ENCODE results near the gene DHRS7. TPM values are rescaled to one million over a fixed set of nuclear protein-coding genes. Genes with fewer than 3 reads are reported as not detected.

DHRS7 gene
- total and polyA plus RNA-seq, 9 of the 15 experiments (the other 6 are each of a cell fraction or from before 2014, with no cell fraction given): 10.2 to 20.1 (median 15.7) TPM

- TF ChIP-seq ZNF518B (CRISPR knock-in tag; IDR thresholded peaks at IDR 0.05): no peak
Measured at GRCh38 chr14:60114881-60115280, 50.3 kb downstream of the DHRS7 start (continued).

GRCh38 chr14:60111732-60112131, 53.5 kb downstream of the DHRS7 start:
- Histone ChIP-seq H3K27ac (ENCODE audit: extremely low read depth, low read depth, low read length) (no peak overlapping the region), H3K27me3 (ENCODE audit: control insufficient read depth in 2 of 2, insufficient read depth in 2 of 2, low read length in 2 of 2) (no peaks in the 10 kb centered on the region), H3K4me2 (ENCODE audit: insufficient read depth, low read length) (no peak overlapping the region), H3K9ac (ENCODE audit: insufficient read depth in 1 of 2, low read depth in 2 of 2, low read length in 2 of 2) (no peak overlapping the region), H3K36me3 (ENCODE audit: control insufficient read depth, insufficient read depth, low read length) (peaks cover 34% of the 10 kb centered on the region), H3K4me3 (no peak overlapping the region), H2AFZ (ENCODE audit: low read depth, low read length) (no peak overlapping the region), H4K20me1 (replicated peaks; ENCODE audit: control insufficient read depth, insufficient read depth, low read length) (no peaks in the 10 kb centered on the region), H3K79me2 (ENCODE audit: control insufficient read depth, insufficient read depth, low read length) (no peaks in the 10 kb centered on the region; the same call in none of the 3 replicates), H3K4me1 (replicated peaks in 1 of 2; ENCODE audit: control insufficient read depth in 2 of 2, insufficient read depth in 2 of 2, low read length in 2 of 2) (no peaks in the 10 kb centered on the region), H3K9me1 (ENCODE audit: control insufficient read depth, insufficient read depth, low read length) (no peaks in the 10 kb centered on the region), H3K9me3 (replicated peaks; ENCODE audit: control insufficient read depth, insufficient read depth, low read depth, low read length) (no peaks in the 10 kb centered on the region)
- DNase-seq (ENCODE audit: extremely low read depth in 1 of 4, low spot score in 3 of 4): no peak
- ChIA-PET POLR2A (no interaction called here), CTCF (ENCODE audit: low intra/inter-chr PET ratio) (no interaction called here)
- intact Hi-C loops (cut with micrococcal nuclease) (no loop called here), in situ Hi-C loops (cut with MboI) (no loop called here)
- BruUV-seq (replicated peaks): no TSS peak
- no peak for ATAC-seq
- FAIRE-seq: no peak
- WGBS (ENCODE audit: insufficient coverage, low coverage, missing lambda C conversion rate): 100% methylated on average over 2 of the region's 2 CpGs
- no peak for TF ChIP-seq ZNF655 (CRISPR knock-in tag; IDR thresholded peaks at IDR 0.05)
- no peak for TF ChIP-seq ZHX1 (conservative IDR thresholded peaks at IDR 0.05; ENCODE audit: low read length)
- TF ChIP-seq FOXO4 (CRISPR knock-in tag; IDR thresholded peaks at IDR 0.05): no peak
- no peak for TF ChIP-seq RBBP5 (IDR thresholded peaks at IDR 0.05; ENCODE audit: borderline replicate concordance, insufficient read depth, low read length, poor library complexity, severe bottlenecking)
- no peak for TF ChIP-seq PURB (CRISPR knock-in tag; IDR thresholded peaks at IDR 0.05; ENCODE audit: low read depth)
- no peak for TF ChIP-seq STAT5B (CRISPR knock-in tag; IDR thresholded peaks at IDR 0.05)
- TF ChIP-seq DMBX1 (CRISPR knock-in tag; IDR thresholded peaks at IDR 0.05; ENCODE audit: borderline replicate concordance): no peak
- no peak for TF ChIP-seq CEBPB (tag; IDR thresholded peaks at IDR 0.05)
